Activated CD8-positive, alpha-beta memory T cell treated with anti-CD3 and anti-CD28 coated beads, Interleukin-2, amount 50 U/mL, for 24 hours (primary cell): ENCODE measurements around the gene ZNF474.

ENCODE experiments used
- DNase-seq: peaks from one replicate; pipeline ENCODE4 v3.0.0-alpha.2; 2020; ENCODE audit errors: extremely low read depth

The ZNF474 gene

GRCh38 chr5:122153774-122154173, 24.4 kb downstream of the ZNF474 start:
- DNase-seq = no peak

- no peak for DNase-seq
Measured at GRCh38 chr5:122154491-122154890, 25.1 kb downstream of the ZNF474 start.

GRCh38 chr5:122154910-122155309, 25.6 kb downstream of the ZNF474 start:
- DNase-seq = no peak

GRCh38 chr5:122155546-122155945, 26.2 kb downstream of the ZNF474 start:
- no peak for DNase-seq

- DNase-seq = no peak
Measured at GRCh38 chr5:122156724-122157325, 27.5 kb downstream of the ZNF474 start.

GRCh38 chr5:122162100-122162638, 32.8 kb downstream of the ZNF474 start:
- DNase-seq = no peak

GRCh38 chr5:122163121-122164069, 34.0 kb downstream of the ZNF474 start:
- DNase-seq = no peak

- DNase-seq = no peak
Measured at GRCh38 chr5:122164070-122164435, 34.7 kb downstream of the ZNF474 start.

- DNase-seq = no peak
Measured at GRCh38 chr5:122164831-122165558, 35.6 kb downstream of the ZNF474 start.

GRCh38 chr5:122165559-122166078, 36.3 kb downstream of the ZNF474 start:
- no peak for DNase-seq

- no peak for DNase-seq
Measured at GRCh38 chr5:122169350-122170103, 40.2 kb downstream of the ZNF474 start.

GRCh38 chr5:122170620-122171019, 41.3 kb downstream of the ZNF474 start:
- no peak for DNase-seq

GRCh38 chr5:122172207-122172606, 42.9 kb downstream of the ZNF474 start:
- DNase-seq = no peak

- no peak for DNase-seq
Measured at GRCh38 chr5:122173474-122174415, 44.4 kb downstream of the ZNF474 start.

- no peak for DNase-seq
Measured at GRCh38 chr5:122175091-122175490, 45.7 kb downstream of the ZNF474 start.

- no peak for DNase-seq
Measured at GRCh38 chr5:122175852-122176251, 46.5 kb downstream of the ZNF474 start.

- no peak for DNase-seq
Measured at GRCh38 chr5:122177161-122177560, 47.8 kb downstream of the ZNF474 start.

- no peak for DNase-seq
Measured at GRCh38 chr5:122179701-122180100, 50.4 kb downstream of the ZNF474 start.

GRCh38 chr5:122180146-122180712, 50.9 kb downstream of the ZNF474 start:
- no peak for DNase-seq
